ENCODE results near the gene SSNA1. TPM values are rescaled to one million over a fixed set of nuclear protein-coding genes. Genes with fewer than 3 reads are reported as not detected.

The SSNA1 gene
- total and polyA plus RNA-seq, 9 of the 15 experiments (the other 6 are each of a cell fraction or from before 2014, with no cell fraction given): 1.9 to 130 (median 57.1) TPM

DNA sequence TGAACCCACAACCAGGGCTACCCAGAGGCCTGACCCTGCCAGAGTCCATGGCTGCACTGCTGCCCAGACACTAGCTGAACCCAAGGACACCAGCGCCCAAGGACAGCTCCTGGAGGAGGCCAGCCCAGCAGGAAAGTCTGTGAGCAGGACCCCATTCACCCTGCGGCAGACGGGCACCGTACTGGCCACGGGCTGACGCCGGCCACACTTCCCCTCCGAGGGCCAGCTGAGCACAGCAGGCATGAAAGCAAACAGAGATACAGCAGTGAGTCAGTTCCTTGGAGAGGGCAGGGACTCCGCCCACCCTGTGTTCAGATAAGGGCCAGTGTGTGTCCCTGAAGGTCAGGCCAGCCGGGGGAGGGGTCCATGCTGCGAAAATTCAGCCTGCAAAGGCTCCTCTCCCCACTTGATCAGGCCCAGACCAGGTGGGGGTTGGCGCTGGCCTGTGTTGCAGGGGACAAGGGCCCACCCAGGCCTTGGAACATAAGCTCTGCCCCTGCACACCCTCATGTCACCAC lies 30.3 kb downstream of the SSNA1 start:
- in situ Hi-C loops (cut with MboI): no loop called here
- H3K4me2 ChIP-seq (ENCODE audit: insufficient read depth, low read length): peak overlapping the region; percentile 69
- H3K4me1 ChIP-seq (replicated peaks in 1 of 2; ENCODE audit: control insufficient read depth in 2 of 2, insufficient read depth in 2 of 2, low read length in 2 of 2): peaks cover 34 to 89% of the 10 kb centered on the region in 2 experiments
- peak overlapping the region; percentile 76 to 92 for H3K9ac ChIP-seq (ENCODE audit: insufficient read depth in 1 of 2, low read depth in 2 of 2, low read length in 2 of 2)
- no peaks in the 10 kb centered on the region for H3K9me1 ChIP-seq (ENCODE audit: control insufficient read depth, insufficient read depth, low read length)
- no peak overlapping the region for H3K4me3 ChIP-seq
- DNase-seq (ENCODE audit: extremely low read depth in 1 of 4, low spot score in 3 of 4) (peak; percentile 59 to 95 (median 77)), ATAC-seq (peak; percentile 82), FAIRE-seq (peak; percentile 100)
- no peaks in the 10 kb centered on the region for H3K27me3 ChIP-seq (ENCODE audit: control insufficient read depth in 2 of 2, insufficient read depth in 2 of 2, low read length in 2 of 2)
- intact Hi-C loops (cut with micrococcal nuclease): loop anchor here (2.0 kb wide), 1 partner anchor 18 kb away; the partner anchor contains the start of gene TPRN
- H2AFZ ChIP-seq (ENCODE audit: low read depth, low read length): no peak overlapping the region
- H3K79me2 ChIP-seq (ENCODE audit: control insufficient read depth, insufficient read depth, low read length): peaks cover 18% of the 10 kb centered on the region; the same call in 2 of the 3 replicates
- peaks cover 32% of the 10 kb centered on the region; the same call in 1 of the 3 replicates for H3K36me3 ChIP-seq (ENCODE audit: control insufficient read depth, insufficient read depth, low read length)
- CTCF ChIA-PET (ENCODE audit: low intra/inter-chr PET ratio): no interaction called here
- H3K9me3 ChIP-seq (replicated peaks; ENCODE audit: control insufficient read depth, insufficient read depth, low read depth, low read length): no peaks in the 10 kb centered on the region
- POLR2A ChIA-PET: interaction anchor here (0.7 to 2.1 kb wide), 11 partner anchors 9 to 223 kb away, joined by 3 to 13 read pairs (median 5); partner anchors contain the start of genes CLIC3, TPRN and TUBB4B
- no TSS peak for BruUV-seq (replicated peaks)
- under 1% methylated on average over 12 of the region's 12 CpGs for WGBS (ENCODE audit: insufficient coverage, low coverage, missing lambda C conversion rate)
- H4K20me1 ChIP-seq (replicated peaks; ENCODE audit: control insufficient read depth, insufficient read depth, low read length): no peaks in the 10 kb centered on the region
- peak overlapping the region; percentile 72 for H3K27ac ChIP-seq (ENCODE audit: extremely low read depth, low read depth, low read length)
- TF ChIP-seq SNIP1 (IDR thresholded peaks at IDR 0.05; ENCODE audit: low read depth) (no peak), BRD4 (IDR thresholded peaks at IDR 0.05) (no peak), HDAC3 (IDR thresholded peaks at IDR 0.05; ENCODE audit: borderline replicate concordance, partially characterized antibody) (no peak), HIVEP1 (CRISPR knock-in tag; IDR thresholded peaks at IDR 0.05) (0 out of 2 replicates have a peak, but pooled peaks have one; percentile 73), CREM (IDR thresholded peaks at IDR 0.05; ENCODE audit: low read depth) (peak; percentile 79), OTX1 (CRISPR knock-in tag; IDR thresholded peaks at IDR 0.05) (0 out of 2 replicates have a peak, but pooled peaks have one; percentile 57), CBFB (CRISPR knock-in tag; IDR thresholded peaks at IDR 0.05) (no peak), WHSC1 (IDR thresholded peaks at IDR 0.05; ENCODE audit: low read length) (peak; percentile 15), L3MBTL2 (IDR thresholded peaks at IDR 0.05) (no peak), CHD2 (IDR thresholded peaks at IDR 0.05; ENCODE audit: low read depth, low read length) (no peak), NR1H2 (CRISPR knock-in tag; IDR thresholded peaks at IDR 0.05) (no peak), SRF (CRISPR knock-in tag; IDR thresholded peaks at IDR 0.05) (0 out of 4 replicates have a peak, but pooled peaks of 1 of the 2 experiments have one; percentile 48), EWSR1 (IDR thresholded peaks at IDR 0.05; ENCODE audit: borderline replicate concordance, low read depth, partially characterized antibody) (no peak), E2F3 (CRISPR knock-in tag; IDR thresholded peaks at IDR 0.05) (peak; percentile 73; the same call in 1 of the 2 replicates), CREB1 (IDR thresholded peaks at IDR 0.05) (no peak), CREB1 (CRISPR knock-in tag; IDR thresholded peaks at IDR 0.05) (no peak), MEIS2 (IDR thresholded peaks at IDR 0.05; ENCODE audit: partially characterized antibody) (no peak), NR2C2 (CRISPR knock-in tag; IDR thresholded peaks at IDR 0.05) (no peak), NR2C2 (tag; IDR thresholded peaks at IDR 0.05) (peak; percentile 56)
- TF ChIP-seq, protein P1, sequence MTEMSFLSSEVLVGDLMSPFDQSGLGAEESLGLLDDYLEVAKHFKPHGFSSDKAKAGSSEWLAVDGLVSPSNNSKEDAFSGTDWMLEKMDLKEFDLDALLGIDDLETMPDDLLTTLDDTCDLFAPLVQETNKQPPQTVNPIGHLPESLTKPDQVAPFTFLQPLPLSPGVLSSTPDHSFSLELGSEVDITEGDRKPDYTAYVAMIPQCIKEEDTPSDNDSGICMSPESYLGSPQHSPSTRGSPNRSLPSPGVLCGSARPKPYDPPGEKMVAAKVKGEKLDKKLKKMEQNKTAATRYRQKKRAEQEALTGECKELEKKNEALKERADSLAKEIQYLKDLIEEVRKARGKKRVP (CRISPR knock-in tag; IDR thresholded peaks at IDR 0.05): peak; percentile 70
- TF ChIP-seq, protein P2, sequence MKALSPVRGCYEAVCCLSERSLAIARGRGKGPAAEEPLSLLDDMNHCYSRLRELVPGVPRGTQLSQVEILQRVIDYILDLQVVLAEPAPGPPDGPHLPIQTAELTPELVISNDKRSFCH (CRISPR knock-in tag; IDR thresholded peaks at IDR 0.05): no peak
- TF ChIP-seq, protein P2 (tag; IDR thresholded peaks at IDR 0.05): peak; percentile 81
- TF ChIP-seq, protein P3, sequence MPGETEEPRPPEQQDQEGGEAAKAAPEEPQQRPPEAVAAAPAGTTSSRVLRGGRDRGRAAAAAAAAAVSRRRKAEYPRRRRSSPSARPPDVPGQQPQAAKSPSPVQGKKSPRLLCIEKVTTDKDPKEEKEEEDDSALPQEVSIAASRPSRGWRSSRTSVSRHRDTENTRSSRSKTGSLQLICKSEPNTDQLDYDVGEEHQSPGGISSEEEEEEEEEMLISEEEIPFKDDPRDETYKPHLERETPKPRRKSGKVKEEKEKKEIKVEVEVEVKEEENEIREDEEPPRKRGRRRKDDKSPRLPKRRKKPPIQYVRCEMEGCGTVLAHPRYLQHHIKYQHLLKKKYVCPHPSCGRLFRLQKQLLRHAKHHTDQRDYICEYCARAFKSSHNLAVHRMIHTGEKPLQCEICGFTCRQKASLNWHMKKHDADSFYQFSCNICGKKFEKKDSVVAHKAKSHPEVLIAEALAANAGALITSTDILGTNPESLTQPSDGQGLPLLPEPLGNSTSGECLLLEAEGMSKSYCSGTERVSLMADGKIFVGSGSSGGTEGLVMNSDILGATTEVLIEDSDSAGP (CRISPR knock-in tag; IDR thresholded peaks at IDR 0.05): no peak
